GM23248 (cell line): ENCODE measurements around the gene ZNF500.

Source experiments
- EZH2 ChIP-seq: fragments of 200-600 bp; sonication (generic); IDR thresholded peaks from 2 replicates; pipeline ENCODE4 v1.6.1; 2018; ENCODE audit warnings: antibody characterized with exemption, mild to moderate bottlenecking; ENCODE audit not compliant: insufficient read depth, poor library complexity, severe bottlenecking
- EZH2phosphoT487 ChIP-seq: fragments of 200-600 bp; sonication (generic); IDR thresholded peaks from 2 replicates; pipeline ENCODE4 v1.6.1; 2018; ENCODE audit warnings: antibody characterized with exemption, moderate library complexity, mild to moderate bottlenecking, low read depth; ENCODE audit not compliant: insufficient read depth

DNA sequence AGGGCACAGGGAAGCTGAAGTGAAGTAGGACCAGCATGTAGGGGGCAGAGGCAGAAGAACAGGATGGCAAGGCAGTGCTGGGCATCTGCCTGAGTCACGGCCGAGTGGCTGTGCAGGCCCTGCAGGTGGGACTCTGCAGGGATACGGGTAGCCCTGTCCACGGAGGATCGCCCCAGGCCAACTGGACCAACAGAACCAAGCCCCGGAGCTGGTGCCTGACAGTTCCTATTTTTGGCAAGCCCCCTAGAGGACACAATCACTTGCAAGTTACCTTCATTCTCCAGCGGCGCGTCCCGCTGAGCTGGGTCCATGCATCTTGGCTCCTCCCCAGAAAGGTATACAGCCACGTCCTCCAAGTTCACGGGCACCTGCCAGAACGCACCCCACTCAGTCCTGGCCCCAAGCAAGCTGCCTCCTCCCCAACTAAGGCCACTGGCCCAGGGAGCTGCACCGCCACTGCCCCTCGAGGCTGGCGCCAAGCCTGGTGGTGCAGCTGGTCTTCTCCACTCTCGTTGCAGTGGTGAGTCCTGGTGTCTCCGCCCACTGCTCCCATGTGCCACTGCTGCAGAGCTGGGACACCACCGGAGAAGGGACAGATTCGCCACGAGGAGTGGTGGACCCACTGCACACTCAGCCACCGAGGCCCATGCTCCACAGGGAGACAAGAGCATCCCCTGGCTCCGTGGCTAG is 6.6 kb downstream of the ZNF500 start:
- TF ChIP-seq EZH2phosphoT487 (no peak), EZH2 (no peak)
